HG03108 (cell line): Measurements from ENCODE around the gene LAPTM5.
A peak's percentile ranks its signal among the peaks of the same experiment; 100 is the strongest.

Experiments
- ATAC-seq: cut with Tn5 transposase; IDR thresholded peaks from one replicate; pipeline ENCODE4 v1.9.1; 2021; ENCODE audit warnings: moderate library complexity; ENCODE audit not compliant: unreplicated experiment

Gene LAPTM5

DNA sequence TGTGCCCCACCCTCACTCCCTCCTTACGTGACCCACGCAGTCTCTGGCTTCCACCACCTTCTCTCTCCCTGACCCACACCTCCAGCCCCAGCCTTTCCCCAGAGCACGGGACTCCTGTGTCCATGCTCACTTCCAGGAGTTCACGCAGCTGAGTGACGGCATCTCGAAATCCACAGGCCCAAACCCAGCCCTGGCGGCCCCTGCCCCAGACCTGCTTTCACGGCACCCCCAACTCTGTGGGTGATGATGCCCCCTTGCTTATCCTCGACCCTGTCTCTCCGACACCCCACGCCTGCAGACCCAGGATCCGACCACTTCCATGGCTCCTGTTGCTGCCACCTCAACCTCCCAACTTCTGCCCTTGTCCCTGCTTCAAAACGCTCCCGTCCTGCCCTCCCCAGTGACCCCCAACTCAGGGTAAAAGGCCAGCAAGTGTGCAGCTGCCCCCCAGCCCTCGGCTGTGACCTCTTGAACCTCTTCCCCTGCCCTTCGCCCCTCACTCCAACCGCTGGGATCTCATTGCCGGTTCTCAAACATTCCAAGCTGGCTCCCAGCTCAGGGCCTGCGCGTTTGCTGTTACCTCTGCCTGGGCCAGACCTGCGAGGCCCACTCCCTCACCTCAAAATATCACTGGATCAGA lies 30.4 kb upstream of the LAPTM5 start:
- ATAC-seq: no peak

DNA sequence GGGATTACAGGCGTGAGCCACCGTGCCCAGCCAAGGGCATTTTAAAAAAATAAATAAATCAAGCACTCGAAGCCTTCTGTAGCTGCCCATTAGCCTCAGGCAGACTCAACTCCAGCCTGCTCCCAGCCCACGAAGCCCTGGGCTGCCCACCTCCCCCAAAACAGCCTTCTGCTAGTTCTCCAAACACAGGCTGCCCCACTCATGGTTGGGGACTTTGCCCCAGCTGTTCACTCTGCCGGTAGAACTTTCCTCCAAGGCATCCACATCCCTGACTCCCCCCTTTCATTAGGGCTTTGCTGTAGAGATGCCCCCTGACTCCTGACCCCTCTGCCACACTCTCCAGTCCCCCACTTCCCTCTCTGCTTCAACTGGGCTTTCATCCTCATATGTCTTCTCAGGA lies 29.7 kb upstream of the LAPTM5 start:
- no peak for ATAC-seq

DNA sequence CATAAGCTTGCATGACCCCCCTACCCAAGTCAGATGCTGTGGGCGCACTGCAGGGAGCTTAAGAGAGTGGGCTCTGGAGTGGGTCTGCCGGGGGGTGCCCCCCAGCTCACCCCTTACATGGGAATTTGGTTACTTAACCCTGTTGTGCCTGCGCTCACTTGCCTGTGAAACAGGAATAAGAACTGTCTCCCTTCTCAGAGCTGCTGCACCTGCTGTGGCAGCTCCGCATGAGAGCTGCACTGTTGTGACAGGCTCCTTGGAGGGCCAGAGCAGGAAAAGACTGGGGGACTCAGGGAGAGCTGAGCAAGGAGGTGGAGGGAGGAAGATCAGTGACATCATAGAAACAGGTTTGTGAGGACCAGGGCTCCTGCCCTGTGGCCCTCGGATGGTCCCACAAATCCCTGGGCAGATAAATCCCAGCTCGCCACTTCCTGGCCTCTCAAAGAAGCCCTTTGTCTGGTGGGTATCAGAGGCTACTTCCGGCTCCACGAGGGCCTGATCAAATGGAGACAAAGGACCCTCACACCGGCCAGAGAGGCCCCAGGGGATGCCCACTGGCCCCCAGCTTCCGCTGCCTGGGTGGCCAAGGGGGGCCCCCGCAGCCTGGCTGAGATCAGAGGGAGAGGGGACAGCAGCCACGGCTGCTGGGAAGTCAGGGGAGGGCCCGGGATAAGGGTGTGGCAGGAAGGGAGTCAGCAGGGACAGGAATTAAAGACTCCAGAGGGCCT lies 28.9 kb upstream of the LAPTM5 start:
- no peak for ATAC-seq

DNA sequence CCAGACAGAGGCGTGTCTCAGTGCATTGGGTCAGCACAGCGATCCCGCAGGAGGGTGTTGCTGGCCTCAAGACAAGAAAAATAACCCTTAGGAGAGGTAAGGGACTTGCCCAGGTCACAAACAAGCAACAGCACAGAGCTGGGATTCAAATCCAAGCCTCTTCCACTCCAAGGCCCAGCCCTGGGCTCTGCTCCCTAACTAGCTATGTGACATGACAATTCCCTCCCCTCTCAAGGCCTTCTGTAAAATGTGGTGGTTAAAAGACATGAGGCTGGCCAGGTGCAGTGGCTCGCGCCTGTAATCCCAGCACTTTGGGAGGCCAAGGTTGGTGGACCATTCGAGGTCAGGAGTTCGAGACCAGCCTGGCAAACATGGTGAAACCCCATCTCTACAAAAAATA lies 28.1 kb upstream of the LAPTM5 start:
- ATAC-seq: no peak

DNA sequence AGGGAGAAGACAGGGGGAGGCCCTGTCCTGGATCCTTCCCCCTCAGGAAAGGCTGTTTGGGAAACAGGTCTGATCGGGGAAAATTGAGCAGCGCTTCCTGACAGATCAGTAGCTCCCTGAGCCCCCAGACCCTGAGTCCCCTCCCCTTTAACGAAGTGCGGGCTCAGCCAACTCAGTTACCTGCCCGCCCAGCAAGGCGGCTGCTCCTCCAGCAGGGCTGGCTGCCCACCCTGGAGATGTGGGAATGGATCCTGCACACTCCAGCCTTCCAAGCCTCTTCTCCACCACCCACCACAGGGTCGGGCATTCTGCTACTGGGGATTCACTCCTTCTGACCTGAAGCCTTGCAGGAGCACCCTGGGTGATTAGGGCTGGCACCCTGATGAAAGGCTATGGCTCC lies 27.6 kb upstream of the LAPTM5 start:
- ATAC-seq: no peak

DNA sequence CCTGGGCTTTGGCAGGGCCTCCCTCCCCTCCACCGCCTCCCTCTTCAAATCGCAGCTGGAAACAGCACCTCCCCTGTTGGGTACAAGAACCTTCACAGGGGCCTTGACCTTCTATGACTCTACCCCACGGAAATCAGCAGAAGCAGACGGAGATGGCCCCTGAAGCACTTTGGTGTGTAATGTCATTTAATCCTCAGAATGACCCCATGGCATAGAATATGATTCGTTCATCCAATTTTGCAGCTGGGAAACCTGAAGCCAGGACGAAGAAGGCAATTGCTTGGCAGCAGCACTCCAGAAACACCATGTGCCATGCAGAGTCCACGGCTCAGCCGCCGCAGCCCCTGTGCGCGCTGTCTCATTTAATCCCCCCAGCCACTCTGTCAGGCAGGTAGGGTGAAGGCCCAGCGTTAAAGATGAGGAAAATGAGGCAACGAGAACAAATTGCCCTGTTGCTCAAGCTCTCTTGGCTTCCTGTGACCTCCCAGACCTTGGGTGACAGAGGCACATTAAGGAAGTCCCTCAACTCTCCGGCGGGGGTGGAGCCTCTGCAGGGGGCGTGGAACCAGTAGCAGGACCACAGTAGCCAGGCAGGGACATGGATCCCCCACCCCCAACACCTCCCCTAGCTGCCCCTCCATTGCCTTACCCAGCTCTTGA lies 25.8 kb upstream of the LAPTM5 start:
- ATAC-seq: no peak

DNA sequence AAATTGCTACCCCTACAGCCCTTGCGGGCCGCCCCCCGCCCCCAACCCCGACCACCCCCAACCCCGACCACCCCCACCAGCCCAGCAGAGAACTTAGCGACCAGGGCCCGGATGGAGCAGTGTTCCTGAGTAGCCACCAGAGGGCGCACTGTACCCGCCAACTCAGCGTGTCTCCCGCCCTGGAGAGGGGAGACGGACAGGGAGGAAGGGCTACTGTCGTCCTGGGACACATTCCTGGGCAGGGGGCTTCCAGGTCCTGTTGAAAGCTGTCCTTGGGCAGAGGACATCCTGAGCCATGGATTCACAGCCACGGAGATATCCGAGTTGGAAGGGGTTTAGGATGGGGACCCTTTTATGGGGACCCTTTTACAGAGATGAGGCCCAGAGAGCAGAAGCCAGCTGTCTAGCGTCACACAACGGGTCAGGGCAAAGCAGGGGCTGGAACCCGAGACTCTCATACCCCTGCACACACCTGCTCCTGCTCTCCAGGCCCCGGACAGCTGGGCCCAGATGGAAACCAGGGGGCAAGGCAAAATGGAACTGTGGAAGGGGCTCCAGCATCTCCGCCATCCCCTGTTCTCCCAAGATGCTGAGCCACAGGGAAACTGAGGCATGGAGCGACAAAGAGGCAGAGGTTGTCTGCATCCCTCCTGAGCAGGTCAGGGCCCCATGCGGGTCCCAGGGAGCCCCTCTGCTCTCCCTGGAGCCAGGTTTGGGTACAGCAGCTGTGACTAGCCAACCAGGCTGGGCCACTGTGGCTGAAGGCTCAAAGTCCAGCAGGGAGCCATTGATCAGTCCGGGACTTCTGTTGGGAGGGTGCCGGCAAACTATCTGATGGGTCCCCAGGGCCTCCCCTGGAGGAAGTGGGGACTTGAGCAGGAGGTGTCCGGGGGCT lies 25.0 kb upstream of the LAPTM5 start:
- peak; percentile 48 for ATAC-seq

DNA sequence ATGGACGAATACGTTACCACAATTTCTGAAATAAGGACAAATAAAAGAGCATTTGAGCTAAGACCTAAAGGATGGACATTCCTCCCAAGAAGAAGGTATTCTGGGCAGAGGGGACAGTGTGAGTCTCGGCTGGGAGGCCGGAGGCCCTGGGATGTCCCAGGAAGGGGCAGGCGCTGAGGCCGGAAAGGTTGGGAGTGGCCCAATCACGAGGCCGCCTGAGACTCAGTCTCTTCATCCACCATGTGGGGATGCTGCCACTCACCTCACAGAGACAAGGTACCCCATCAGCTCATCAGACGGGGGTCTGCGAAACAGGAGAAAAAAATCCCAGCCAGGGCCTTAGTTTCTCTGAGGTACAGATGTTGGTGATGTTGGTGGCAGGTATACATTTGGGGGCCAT lies 24.3 kb upstream of the LAPTM5 start:
- ATAC-seq: no peak

DNA sequence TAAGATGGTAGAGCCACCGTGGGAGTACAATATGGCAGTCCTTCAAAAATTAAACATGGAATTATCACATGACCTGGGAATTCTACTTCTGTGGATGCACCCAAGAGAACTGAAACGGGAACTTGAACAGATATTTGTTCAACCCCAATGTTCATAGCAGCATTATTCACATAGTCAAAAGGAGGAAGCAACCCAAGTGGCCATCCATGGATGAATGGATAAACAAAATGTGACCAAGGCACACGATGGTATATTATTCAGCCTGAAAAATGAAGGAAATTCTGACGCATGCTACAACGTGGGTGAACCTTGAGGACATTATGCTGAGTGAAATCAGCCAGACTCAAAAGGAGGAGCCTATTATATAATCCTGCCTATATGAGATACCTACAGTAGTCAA lies 22.8 kb upstream of the LAPTM5 start:
- ATAC-seq: no peak

DNA sequence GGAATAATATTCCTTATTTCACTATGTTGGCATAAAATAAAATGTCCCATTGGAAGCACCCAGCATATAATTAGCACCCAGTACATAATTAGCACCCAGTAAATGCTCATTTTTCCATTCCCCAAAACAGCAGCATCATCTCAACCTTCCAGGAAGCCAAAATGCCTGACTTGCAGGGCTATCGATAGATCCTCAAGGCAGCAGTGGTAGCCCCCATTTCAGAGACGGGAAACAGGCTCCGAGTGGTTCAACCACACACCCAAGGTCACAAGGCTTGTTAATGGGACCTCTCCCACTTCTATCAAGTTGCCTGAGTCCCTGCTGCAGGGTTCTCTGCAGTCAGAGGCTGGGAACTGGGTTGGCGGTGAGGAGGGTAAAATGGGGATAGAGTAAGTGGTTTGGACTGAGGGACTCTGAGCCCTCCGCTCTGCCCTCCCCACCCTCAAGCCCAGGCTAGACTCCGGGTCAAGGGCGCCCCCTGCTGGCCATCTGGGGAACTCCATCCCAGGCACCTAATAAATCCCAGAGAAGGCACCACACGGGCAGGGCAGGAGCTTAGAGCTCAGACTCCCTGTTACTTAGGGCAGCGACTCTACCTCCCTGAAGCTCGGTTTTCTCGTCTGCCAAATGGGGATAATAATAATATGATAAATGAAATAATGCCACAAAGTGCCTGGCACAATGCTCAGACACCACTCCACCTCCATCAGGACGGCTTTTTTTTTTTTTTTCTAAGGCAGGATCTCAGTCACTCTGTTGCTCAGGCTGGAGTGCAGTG lies 21.9 kb upstream of the LAPTM5 start:
- ATAC-seq: peak; percentile 69

DNA sequence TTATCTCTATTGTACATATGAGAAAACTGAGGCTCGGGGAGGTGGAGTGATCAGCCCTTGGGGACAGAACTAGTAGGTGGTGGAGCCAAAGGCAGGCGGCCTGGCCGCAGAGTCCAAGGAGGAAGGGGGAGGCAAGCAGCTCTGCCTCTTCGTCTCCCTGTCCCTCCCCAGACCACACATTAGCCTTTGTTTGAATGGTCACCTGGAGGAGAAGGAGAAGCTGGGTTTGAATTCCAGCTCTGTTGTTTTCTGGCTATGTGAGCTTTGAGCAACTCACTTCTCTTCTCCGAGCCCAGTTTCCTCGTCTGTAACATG lies 21.4 kb upstream of the LAPTM5 start:
- no peak for ATAC-seq

DNA sequence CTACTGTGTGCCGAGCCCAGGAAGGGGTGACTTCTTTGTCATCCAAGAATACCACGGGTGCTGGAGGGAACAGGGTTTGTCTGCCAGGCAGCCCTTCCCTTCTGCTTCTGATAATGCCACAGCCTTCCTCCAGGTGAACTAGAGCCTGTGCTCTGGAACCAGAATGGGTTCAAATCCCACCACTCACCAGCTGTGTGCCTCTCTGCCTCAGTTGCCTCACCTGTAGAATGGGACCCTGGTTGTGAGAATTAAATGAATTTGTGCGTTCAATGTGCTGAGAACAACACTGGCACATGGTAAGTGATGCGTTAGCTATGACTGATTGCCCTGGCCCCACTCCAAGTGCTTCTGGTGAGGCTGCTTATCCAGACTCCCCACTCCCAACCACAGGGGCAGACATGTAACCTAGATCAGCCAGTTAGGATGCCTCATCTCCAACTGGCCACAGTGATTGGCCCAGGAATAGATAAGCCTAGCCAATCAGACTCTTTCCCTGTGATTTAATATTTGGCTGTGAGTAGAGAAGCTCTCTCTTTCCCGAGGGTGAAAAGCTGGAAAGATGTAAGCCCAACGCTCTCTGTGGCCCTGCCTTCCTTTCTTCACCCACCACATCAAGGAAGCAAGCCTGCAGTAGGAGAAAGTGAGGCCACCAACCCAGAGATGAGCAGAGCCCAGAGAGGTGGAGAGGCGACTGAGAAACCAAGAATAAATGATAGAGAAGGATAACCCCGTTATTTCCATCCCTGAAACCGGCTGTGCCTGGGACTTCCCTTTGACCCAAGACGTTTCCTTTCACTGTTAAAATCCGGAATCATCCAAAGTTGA lies 20.8 kb upstream of the LAPTM5 start:
- ATAC-seq: no peak

DNA sequence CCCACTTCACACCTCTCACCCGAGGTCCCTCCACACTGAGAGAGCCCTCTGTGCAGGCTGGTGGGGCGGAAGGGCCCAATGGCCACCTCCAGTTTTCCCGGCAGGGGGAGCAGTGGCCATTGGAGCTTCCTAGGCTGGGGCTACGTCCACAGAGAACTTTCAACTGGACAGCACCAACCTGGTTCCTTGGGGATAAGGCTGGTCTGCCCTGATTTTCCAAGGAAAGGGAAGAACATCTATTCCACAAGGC lies 20.3 kb upstream of the LAPTM5 start:
- no peak for ATAC-seq

DNA sequence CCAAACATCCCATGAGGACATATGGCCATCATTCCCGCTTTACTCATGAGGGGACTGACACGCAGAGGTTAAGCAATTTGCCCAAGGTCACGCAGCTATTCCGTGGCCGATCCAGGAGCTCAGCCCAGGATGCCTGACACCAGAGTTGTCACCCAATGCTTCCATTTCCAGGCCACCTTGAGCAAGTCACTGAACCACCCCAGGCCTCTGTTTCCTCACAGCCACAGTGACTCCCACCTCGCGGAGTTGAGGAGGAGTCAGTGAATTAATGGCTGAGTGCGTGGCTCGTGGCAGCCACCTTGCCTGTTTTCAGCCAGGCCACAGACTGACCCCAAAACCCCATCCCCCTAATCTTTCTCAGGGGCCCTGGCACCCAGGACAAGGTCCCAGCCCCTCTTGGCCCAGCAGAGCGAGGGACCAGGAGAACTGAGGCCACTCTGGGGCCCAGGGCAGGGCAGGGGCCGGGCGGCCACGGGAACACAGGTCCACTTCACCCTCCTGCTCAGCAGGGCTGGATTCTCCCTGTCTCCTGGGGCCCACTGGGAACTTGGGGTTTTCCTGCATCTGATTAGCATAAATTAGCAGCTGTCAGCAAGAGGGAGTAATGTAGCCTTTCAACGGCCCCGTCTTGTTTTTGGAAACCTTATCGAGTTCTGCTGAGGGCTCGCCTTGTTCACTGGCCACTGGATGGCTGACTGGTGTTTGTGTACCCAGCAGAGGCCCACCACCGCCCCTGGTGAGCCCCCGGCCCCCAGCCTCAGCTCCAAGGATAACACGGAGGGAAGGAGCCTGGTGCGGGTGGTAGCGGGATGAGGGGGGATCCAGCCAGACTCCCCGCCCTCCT lies 19.7 kb upstream of the LAPTM5 start:
- ATAC-seq: no peak

DNA sequence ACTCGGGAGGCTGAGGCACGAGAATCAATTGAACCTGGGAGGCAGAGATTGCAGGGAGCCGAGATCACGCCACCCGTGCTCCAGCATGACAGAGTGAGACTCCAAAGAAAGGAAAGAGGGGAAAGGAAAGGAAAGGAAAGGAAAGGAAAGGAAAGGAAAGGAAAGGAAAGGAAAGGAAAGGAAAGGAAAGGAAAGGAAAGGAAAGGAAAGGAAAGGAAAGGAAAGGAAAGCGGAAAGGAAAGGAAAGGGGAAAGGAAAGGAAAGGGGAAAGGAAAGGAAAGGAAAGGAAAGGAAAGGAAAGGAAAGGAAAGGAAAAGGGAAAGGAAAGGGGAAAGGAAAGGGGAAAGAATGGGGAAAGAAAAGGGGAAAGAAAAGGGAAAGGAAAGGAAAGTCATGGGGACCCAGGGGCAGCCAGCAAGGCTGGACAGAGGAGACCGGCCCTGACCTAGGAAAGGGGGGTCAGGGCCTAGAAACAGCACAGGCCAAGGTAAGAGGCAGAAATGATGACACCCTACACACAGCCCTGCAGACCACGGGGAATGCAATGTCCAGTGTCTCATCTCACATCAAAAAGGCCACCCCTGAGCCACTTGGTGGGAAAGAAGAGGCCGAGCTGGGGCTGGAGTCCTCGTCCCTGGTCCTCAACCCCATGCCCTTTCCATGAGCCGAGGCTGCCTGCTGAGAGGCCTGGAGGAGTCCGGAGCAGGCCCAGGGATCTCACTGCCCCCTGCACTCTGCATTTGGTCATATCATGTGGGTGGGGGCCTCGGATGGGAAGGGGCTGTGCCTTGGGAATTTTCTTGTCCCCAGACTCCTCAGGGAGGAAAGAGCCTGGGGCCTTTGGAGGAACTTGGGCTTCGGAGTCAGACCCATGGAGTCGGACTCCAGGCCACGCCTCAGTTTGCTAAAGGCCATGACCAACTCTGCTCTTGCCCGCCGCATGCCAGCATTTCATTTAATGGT lies 18.8 kb upstream of the LAPTM5 start:
- no peak for ATAC-seq

DNA sequence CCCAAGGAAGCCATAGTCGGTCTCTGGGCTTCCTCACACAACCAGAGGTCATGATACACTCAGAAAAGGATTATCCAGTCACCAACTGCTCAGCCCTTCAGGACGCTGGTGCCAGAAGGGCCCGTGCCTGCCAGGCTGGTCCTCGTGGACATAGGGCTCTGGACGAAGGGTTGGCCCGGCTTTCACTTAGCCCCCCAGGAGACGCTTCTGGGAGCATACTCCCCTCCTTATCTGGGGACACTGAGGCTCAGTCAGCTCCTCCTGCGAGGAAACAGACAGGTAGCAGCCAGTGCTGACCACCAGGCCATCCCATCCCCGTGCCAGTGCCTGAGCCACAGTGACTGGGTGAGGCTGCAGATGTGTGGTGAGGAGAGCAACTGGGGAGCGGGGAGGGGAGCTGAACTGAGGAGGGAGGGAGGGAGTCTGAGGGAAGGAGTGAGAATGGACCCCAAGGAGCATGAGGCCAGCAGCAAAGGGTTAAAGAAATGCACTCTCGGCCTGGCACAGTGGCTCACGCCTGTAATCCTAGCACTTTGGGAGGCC lies 17.9 kb upstream of the LAPTM5 start:
- ATAC-seq: no peak

DNA sequence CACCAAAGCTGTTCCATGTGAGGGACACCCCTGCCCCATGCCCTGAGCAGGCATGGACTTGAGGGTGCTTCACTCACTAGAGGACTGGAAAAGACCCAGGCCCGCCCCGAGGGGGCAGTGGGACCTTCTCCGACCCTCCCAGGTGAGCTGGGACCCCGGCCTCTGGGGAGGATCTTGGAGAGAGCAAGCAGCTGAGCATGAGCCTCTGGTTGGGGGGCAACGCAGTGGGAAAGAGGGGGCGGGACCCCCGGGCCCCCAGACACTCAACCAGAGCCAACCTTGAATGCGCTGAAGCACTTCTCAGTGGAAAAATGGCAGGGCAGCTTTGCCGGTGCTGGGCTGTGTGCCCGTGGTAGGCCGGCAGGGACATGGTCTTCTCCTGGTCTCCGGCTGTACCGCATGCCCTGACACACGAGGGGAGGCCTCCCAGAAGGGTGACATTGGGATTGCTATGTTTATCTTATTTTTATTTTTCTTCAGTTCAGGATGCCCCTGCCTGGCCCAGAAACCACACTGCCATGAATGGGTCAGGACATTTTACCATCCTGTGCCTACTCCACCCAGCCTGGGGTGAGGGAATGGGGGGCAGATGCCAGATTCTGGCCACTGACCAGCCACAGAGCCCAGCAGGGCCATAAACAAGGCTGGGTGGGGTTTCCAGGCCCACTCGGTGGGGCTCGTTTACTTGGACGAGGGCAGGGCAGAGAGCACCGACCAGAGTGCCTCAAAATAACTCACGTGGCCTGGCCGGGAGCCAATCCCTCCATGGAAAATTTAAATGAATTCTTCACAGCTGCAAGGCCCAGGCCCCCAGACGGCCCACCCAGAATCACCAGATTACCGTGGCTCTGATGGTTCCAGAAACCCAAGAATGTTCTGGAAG lies 17.2 kb upstream of the LAPTM5 start:
- no peak for ATAC-seq
